Esophagus muscularis mucosa (tissue), 4 donors: ENCODE measurements around the gene BLM.

Experiments
- EP300 ChIP-seq: sonication (generic); formaldehyde crosslinking; IDR thresholded peaks from one replicate; pipeline ENCODE4 v1.6.1; 2017; ENCODE audit warnings: antibody characterized with exemption
- POLR2A ChIP-seq: fragments of 450-650 bp; IDR thresholded peaks from one replicate; pipeline ENCODE4 v1.6.1; 2017; ENCODE audit warnings: antibody characterized with exemption, moderate library complexity, mild to moderate bottlenecking, low read depth
- POLR2AphosphoS5 ChIP-seq, 2 donors: sonication (generic); formaldehyde crosslinking; IDR thresholded peaks; one replicate each; pipeline ENCODE4 v1.6.1; 2017; ENCODE audit warnings: antibody characterized with exemption in 2 of 2
- TF ChIP-seq, protein P1 (sequence below), 3 experiments: fragments of 200-600 bp in 2 of 3; fragments of 450-650 bp in 1 of 3; sonication (generic) in 2 of 3; IDR thresholded peaks; one replicate each; pipeline ENCODE4 v1.5.1; 2017 to 2019; ENCODE audit warnings: antibody characterized with exemption in 3 of 3, mild to moderate bottlenecking in 2 of 3, moderate library complexity in 1 of 3

DNA sequence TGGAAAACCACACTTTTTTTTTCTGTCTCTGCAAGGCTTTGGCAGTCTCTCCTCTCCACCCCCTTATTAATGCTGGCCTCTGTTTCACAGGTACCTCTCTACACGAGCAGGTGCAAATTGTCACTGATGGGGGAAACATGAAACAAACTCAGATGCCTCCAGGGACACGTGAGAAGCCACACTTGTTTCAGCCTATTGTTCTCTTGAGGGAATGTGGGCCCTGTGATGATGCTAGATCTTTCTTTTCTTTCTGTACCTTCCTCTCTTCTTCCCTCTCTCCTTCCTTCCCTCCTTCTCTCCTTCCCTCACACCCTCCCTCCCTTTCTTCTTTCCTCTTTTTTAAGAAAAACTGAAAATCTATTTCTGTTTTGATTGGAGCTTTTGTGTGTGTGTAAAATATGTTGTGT, 5.7 kb upstream of the BLM start:
- TF ChIP-seq, protein P1, sequence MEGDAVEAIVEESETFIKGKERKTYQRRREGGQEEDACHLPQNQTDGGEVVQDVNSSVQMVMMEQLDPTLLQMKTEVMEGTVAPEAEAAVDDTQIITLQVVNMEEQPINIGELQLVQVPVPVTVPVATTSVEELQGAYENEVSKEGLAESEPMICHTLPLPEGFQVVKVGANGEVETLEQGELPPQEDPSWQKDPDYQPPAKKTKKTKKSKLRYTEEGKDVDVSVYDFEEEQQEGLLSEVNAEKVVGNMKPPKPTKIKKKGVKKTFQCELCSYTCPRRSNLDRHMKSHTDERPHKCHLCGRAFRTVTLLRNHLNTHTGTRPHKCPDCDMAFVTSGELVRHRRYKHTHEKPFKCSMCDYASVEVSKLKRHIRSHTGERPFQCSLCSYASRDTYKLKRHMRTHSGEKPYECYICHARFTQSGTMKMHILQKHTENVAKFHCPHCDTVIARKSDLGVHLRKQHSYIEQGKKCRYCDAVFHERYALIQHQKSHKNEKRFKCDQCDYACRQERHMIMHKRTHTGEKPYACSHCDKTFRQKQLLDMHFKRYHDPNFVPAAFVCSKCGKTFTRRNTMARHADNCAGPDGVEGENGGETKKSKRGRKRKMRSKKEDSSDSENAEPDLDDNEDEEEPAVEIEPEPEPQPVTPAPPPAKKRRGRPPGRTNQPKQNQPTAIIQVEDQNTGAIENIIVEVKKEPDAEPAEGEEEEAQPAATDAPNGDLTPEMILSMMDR (IDR thresholded peaks at IDR 0.05), result no peak
- TF ChIP-seq POLR2A, result no peak
- TF ChIP-seq EP300, result no peak
- no peak for TF ChIP-seq POLR2AphosphoS5 (IDR thresholded peaks at IDR 0.05)
